Tracheal epithelial cell (primary cell): ENCODE measurements around the gene ZNF865. TPM values are rescaled to one million over a fixed set of nuclear protein-coding genes. Genes with fewer than 3 reads are reported as not detected.

Experiments used
- total RNA-seq: library from RNA; depleted of rRNA; stranded (reverse); fragments of >200 nt; gene quantifications from 2 replicates; pipeline ENCODE4 v1.2.1, GENCODE V29; 2014

Gene ZNF865
- total RNA-seq, result 1.4 and 2.1 TPM in 2 replicates

DNA sequence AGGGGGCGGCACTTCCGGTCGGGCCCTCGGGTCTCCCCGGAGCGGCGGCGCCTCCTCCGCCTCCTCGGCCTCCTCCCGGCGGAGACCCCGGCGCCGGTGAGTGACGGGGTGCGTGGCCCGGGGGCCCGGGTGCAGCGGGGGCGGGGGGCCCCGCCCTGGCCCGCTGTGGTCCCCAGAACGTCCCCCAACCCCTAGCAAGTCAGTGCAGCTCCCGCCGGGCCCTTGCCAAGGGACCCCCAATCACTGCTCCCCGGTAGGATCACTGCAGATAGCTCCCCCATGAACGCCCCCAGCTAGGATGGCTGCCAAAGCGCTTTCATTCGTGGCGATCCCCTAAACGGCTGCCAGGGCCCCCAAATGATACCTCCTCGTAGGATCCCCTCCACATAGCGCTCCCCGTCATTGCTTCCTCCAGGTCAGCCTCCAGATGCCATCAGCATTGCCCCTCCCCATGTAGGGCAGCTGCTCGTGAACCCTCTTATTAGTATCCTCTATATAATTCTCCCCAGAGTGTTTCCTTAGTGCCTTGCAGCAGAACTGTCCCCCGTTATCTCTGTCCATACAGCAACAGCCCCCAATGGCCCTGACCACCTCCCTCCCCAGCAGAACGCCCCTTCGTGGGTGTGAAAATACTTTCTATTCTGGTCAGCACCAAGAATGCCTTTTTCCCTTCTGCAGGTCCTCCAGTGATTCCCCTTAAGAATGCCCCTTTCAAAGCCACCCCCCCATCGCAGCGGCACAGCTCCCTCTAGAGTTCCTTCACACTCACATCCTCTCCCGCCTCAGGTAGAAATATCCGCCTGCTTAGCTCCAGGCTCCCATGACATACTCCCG lies at the start of gene ZNF865:
Gene ZNF865, plus strand, starts transcription at position 11 of the 834 bp plus-strand sequence. CDS start 7,972 bp downstream, outside the sequence.

DNA sequence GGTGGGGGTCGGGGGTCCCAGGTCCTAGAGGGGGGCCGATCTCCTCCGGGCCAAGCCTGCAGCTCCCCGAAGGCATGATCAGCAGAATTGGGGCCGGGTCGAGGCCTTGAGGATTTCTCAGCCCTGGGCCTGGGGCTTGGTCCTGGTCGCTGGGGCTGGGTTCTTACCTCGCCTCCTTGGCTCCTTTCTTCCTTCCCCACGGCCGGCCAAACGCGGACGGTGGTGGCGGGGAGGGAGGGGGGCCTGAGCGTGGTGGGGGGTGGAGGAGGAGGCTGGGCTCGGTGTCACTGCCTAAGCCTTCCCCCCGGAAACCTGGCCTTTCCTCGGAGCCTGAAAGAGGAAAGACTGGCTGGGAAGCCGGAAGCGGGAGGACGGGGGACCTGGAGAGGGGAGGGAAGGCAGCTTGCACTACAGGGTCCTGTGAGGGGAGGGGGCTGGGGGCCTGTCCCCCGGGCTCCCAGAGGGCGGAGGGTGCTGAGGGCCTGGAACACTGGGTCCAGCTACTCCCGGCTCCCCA lies 24.8 kb upstream of the ZNF865 start, which contains the start of gene ZNF579:
Gene ZNF579, minus strand, starts transcription at position 221 of the 517 bp plus-strand sequence. CDS start 1,209 bp downstream, outside the sequence.

DNA sequence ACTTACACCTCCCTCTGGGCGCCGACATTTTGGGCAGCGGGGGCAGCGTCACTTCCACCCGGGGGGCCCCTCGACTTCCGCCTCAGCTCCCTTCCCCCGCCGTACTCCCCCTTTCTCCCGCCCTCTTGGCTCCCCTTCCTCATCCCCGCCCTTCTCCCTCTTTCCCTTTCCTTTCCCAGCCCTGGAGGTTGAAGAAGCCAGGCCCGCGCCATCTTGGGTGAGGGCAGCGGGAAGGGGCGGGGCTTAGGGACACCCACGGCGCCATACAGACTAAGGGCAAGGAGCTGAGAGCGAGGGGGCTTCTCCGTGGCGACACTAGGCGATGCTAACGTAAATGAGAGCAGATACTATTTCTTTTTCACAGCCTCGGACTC lies 6.0 kb upstream of the ZNF865 start, which contains the start of gene FIZ1:
Gene FIZ1, minus strand, starts transcription at position 50 of the 374 bp plus-strand sequence. CDS start 1,652 bp downstream, outside the sequence.

DNA sequence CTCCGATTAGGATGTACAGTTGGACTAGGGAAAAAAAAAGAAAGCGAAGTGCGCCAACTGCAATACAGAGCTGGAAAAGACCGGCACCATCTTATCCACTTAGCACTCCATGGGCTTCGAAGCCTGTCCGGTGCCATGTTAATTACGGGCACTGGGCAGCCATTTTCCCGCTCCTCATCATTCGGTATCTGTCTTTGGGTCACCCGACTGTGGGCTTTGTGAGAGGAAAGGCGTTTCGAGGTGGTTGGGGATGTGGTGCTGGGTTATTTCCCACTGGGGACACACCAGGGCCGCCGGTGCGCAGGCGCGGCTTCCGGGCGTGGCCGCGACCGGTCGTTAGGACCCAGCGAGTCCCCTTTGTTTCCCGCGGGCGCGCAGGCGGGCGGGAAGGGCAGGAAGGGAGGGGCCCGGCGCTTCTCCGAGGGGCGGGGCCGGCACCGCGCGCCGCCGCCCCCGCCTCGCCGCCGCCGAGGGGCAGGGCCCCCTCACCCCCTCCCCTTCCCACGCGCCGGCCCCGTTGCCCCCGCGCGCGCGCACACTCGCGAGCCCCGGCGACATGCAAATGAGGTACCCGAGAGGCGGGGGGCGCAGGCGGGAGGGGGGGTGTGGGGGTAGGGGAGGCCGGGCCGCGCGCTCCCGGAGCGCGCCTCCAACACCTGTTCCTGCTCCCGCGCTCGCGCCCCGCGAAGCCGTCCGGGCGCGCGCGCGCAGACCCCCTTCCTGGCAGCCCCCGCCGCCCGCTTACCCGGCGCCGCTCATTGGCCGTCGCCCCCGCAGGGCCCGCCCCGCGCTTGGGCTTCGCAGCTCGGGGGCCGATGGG lies 5.4 kb upstream of the ZNF865 start, which contains the start of gene ZNF524:
Gene ZNF524, plus strand, starts transcription at position 447 of the 820 bp plus-strand sequence. CDS start 1,825 bp downstream, outside the sequence.

DNA sequence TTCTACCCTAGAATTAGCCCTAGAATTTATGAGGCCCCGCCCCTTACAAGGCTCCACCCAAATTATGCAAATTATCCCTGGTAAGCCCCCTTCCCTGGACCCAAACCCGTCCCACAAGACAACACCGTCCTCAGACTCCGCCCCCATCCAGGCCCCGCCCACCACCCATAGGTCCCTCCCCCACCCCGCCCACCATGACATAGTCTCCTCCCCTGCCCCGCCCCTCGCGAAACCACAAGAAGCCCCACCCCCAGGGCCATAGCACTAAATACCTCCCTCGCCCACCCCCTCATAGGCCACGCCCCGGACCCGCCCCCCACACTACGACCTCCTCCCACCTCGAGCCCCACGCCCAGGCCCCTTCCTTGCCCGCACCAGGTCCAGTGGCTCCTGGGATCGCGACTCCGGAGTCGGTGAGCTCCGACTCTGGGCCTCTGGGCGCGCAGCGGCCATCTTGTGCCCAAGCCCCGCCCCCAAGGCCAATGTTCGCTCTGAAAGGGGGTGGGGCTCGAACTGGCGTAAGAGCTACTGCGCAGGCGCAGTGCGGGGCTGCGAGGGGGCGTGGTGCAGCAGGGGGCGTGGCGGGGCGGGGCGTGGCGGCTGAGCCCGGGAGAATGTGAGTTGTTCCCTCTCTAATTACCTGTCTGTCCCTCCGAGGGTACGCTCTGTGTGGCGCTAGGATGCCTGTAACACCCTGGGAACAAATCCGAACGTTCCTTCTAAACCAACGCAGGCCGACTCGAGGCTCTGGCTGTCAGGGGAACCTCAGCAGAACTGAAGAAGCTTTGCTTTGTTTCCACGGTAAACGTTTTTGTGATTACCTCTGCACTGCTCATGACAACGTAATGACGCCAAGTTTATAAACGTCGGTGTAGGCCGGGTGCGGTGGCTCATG lies 18.9 kb downstream of the ZNF865 start, which contains the start of gene ZNF784:
Gene ZNF784, minus strand, starts transcription at position 458 of the 895 bp plus-strand sequence. Its CDS starts 5 bp downstream, at position 453.

DNA sequence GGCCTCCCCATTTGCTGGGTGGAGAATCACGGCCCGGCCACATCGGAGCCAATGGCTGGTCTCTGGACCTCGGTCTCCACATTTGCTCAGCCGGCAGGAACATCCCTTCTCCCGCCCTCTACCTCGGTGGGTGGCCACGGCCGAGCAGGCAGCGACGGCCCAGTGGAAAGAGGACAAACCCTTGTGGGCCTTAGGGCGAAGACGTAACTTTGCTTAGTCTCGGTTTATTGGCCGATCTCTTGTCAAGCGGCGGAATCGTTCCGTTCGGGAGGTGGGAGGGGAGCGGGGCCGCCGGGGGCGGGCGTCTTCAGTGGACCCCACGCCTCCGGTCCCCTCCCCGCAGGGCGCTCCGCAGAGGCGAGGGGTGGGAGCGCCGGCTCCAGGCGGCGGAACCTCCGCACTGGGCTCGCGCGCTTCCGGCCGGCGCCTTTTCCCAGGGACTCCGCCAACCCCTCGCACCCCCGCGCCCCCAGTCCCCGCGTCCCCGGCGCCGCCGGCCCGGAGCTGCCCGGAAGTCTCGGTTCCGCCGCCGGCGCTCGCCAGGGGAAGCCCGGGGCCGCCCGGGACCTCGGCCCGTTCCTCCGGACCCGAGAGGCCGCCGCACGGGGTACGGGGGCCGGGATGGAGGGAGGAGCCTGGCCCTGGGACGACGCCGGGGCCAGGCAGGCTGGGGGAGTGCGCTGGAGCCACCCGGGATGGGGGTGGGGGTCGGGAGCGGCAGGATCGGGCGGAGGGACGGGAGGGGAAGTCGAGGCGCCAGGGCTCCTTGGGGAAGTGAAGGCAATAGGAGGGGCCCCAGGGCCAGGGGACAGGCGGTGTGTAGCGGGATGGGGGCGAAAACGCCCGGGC lies 35.4 kb downstream of the ZNF865 start, which contains the start of gene ZNF580:
Gene ZNF580, plus strand, starts transcription at position 426 of the 849 bp plus-strand sequence. CDS start 1,507 bp downstream, outside the sequence.

DNA sequence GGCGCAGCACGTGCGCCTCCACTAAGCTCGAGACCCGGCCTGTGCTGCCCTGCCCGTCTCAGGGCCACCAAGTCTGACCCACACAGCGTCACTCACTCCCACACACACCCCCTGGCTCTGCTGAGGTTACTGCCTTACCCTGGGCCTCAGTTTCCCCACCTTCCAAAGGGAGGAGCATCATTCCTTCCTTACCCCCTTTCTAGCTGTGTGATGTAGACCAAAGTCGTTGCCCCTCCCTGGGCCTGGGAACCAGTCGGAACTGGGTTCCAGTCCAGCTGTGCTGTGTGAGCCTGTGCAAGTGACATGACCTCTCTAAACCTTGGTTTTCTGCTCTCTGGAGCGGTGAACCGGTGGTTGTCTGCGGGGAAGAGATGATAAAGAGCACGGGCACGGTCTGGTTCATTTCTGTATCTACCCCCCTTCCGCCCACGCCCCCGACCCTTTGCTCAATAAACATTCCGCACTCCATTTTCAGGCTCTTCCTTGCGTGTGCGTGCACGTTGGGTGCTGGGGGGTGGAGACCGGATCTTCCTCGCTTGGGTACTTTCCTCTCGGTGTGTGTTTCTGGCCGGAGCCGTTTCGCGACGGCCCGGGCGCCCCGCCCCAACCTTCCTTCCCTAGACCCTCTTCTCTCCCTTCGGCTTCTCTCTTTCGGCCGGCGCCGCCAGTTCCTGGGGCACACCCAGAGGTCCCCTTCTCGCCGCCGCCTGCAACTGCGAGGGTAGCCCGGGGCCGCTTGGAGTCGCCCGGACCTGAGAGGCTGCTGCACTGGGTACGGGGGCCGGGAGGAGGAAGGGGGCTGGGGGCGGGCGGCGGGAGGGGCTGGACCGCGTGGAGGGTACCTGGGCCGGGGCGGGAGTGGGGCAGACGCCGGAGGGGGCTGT lies 37.8 kb downstream of the ZNF865 start, which contains the start of gene ZNF581:
Gene ZNF581, plus strand, starts transcription at position 647 of the 884 bp plus-strand sequence. CDS start 923 bp downstream, outside the sequence.

DNA sequence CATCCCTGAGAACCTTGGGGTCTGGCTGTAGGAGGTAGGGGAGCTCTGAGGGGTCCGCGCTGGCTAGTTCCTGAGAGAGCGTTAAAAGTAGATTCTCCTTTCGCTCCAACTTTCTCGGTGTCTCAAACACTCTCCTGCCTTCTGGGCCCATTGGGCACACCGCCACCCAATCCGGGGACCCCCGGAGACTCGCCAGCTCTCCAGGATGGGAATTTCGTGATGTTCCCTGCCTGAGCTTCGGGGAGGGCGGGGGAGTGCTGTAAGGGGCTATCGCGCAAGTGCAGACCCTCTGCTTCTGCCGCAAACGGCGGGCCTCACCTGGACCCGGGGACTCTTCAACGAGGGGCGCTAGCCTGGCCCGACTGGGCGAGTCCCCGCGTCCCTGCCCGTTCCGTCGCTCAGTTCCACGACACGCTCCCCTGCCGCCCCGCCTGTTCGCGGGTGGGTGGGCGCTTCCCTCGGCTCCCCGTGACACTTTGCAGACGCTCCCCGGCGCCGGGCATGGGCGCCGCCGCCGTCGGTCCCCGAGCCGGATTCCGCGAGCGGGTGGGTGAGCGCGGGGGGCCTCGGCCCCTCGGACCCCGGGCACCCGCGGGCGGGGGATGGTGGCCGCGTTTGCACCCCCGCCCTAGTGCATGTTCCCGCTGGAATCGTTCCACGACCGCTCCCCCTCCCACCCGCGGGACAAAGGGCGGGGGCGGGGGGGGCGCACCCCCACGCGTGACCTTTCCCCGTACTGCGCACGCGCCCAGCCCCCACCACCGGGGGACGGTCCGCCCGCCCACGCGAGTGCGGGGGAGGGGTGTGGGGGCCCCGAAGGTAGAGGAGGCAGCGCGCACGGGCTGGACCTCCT lies 42.5 kb downstream of the ZNF865 start, which contains the start of gene CCDC106:
Gene CCDC106, plus strand, starts transcription at position 481 of the 853 bp plus-strand sequence. CDS start 835 bp downstream, outside the sequence.

DNA sequence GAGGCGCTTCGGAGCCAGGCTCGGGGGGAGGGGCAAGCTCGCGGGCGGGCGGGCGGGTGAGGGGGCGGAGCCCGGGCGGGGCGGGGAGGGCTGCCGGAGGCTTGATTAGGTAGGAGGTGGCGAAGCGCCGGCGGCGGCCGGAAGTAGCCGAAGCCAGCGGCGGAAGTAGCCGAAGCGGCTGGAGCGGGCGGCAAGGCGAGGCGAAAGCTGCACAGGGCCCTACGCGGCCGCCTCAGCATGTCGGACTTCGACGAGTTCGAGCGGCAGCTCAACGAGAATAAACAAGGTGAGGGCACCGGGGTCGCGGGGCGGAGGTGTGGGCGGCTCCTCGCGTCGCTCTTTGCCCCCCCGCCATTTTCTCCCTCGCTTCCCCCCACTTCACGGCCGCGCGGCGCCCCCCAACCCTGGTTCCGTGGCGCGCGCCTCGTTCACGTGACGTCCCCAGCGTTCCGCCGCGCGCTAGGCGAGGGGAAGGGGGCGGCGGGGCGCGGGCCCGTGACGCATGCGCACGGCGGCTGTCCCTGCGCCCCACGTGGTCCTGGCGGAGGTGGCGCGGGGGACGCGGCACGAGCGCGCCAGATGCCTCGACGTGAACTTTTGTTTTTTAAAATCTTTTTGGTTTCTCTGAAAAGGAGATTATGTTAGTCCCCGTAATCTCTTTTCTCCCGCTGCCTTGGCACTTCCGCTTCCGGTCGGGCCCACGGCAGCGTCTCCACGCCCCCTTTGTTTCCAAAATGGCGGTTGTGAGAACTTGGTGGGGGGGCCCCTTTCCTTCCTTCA lies 49.6 kb downstream of the ZNF865 start, which contains the start of gene U2AF2:
Gene U2AF2, plus strand, starts transcription at position 168 of the 780 bp plus-strand sequence. Its CDS starts 70 bp downstream, at position 238.

Other genes with a start within 250 kb of the ZNF865 start
- not detected in 2 replicates for gene GARIN5B, start 242.4 kb upstream of the ZNF865 start, total RNA-seq
- 1.7 and 15.9 TPM in 2 replicates for gene IL11, start 235.2 kb upstream of the ZNF865 start, total RNA-seq
- gene TMEM190, start 228.8 kb upstream of the ZNF865 start, total RNA-seq, result 0.96 TPM in 1 of 2 replicates, not detected in the other
- 9.6 and 24.3 TPM in 2 replicates for gene TMEM238, start 221.4 kb upstream of the ZNF865 start, total RNA-seq
- gene RPL28, start 219.7 kb upstream of the ZNF865 start, total RNA-seq, result 142 and 275 TPM in 2 replicates
- gene UBE2S, start 197.9 kb upstream of the ZNF865 start, total RNA-seq, result 18.5 and 42.2 TPM in 2 replicates
- gene SHISA7, start 162.3 kb upstream of the ZNF865 start, total RNA-seq, result not detected in 2 replicates
- 49.2 and 88.9 TPM in 2 replicates for gene ISOC2, start 144.0 kb upstream of the ZNF865 start, total RNA-seq
- gene C19orf85, start 140.9 kb upstream of the ZNF865 start, total RNA-seq, result not detected in 2 replicates
- gene ZNF628, start 129.0 kb upstream of the ZNF865 start, total RNA-seq, result 0.48 and 1.1 TPM in 2 replicates
- 7.9 and 11.1 TPM in 2 replicates for gene NAT14, start 120.5 kb upstream of the ZNF865 start, total RNA-seq
- 0.24 TPM in 1 of 2 replicates, not detected in the other for gene SSC5D, start 117.2 kb upstream of the ZNF865 start, total RNA-seq
- gene SBK2, start 68.5 kb upstream of the ZNF865 start, total RNA-seq, result 0.72 TPM in 1 of 2 replicates, not detected in the other
- not detected in 2 replicates for gene SBK3, start 60.1 kb upstream of the ZNF865 start, total RNA-seq
- 3.8 and 5.5 TPM in 2 replicates for gene ZNF579, start 24.8 kb upstream of the ZNF865 start, total RNA-seq
- 2.7 and 9.0 TPM in 2 replicates for gene FIZ1, start 6.1 kb upstream of the ZNF865 start, total RNA-seq
- 13.0 and 33.0 TPM in 2 replicates for gene ZNF524, start 5.4 kb upstream of the ZNF865 start, total RNA-seq
- 2.3 and 3.4 TPM in 2 replicates for gene ZNF784, start 18.9 kb downstream of the ZNF865 start, total RNA-seq
- 0.43 and 3.1 TPM in 2 replicates for gene ZNF580, start 35.4 kb downstream of the ZNF865 start, total RNA-seq
- gene ZNF581, start 38.0 kb downstream of the ZNF865 start, total RNA-seq, result 27.5 and 40.1 TPM in 2 replicates
- gene CCDC106, start 42.6 kb downstream of the ZNF865 start, total RNA-seq, result 3.4 and 4.1 TPM in 2 replicates
- 89.2 and 92.1 TPM in 2 replicates for gene U2AF2, start 49.4 kb downstream of the ZNF865 start, total RNA-seq
- gene EPN1, start 69.6 kb downstream of the ZNF865 start, total RNA-seq, result 44.3 and 50.5 TPM in 2 replicates
- gene NLRP9, start 132.8 kb downstream of the ZNF865 start, total RNA-seq, result 0.24 TPM in 1 of 2 replicates, not detected in the other
- not detected in 2 replicates for gene RFPL4A, start 153.4 kb downstream of the ZNF865 start, total RNA-seq
- not detected in 2 replicates for gene RFPL4AL1, start 163.5 kb downstream of the ZNF865 start, total RNA-seq
- gene NLRP11, start 226.4 kb downstream of the ZNF865 start, total RNA-seq, result not detected in 2 replicates
- gene NLRP4, start 230.9 kb downstream of the ZNF865 start, total RNA-seq, result not detected in 2 replicates